Transverse colon (tissue), 4 donors: ENCODE results near the gene TPPP. TPM values are rescaled to one million over a fixed set of nuclear protein-coding genes. Genes with fewer than 3 reads are reported as not detected.

Source experiments
- DNase-seq: peaks from one replicate; pipeline ENCODE4 v3.0.0-alpha.2; 2019
- H3K27ac ChIP-seq, 4 donors: fragments of 200-600 bp; sonication (generic); 2 replicates each; pipeline ENCODE4 v1.5.1; 2016 to 2018; ENCODE audit warnings: inconsistent platforms in 4 of 4
- H3K27me3 ChIP-seq: fragments of 200-600 bp; sonication (generic); 2 replicates; pipeline ENCODE4 v1.5.1; 2017; ENCODE audit warnings: inconsistent platforms
- H3K36me3 ChIP-seq, 4 donors: fragments of 200-600 bp; sonication (generic); 2 replicates each; pipeline ENCODE4 v1.5.1; 2017 to 2019; ENCODE audit warnings: inconsistent platforms in 4 of 4
- H3K4me1 ChIP-seq, 4 donors: fragments of 200-600 bp; sonication (generic); 2 replicates each; pipeline ENCODE4 v1.5.1; 2017 to 2020; ENCODE audit warnings: inconsistent platforms in 4 of 4
- H3K4me3 ChIP-seq, 4 donors: fragments of 200-600 bp; sonication (generic); 1 replicate in 1 of 4; 2 replicates in 3 of 4; pipeline versions ENCODE4 v1.5.1 to v1.6.1; 2017 to 2019; ENCODE audit warnings: inconsistent platforms in 4 of 4
- H3K9me3 ChIP-seq, 2 donors: fragments of 200-600 bp; sonication (generic); 2 replicates each; pipeline ENCODE4 v1.5.1; 2017 to 2019; ENCODE audit warnings: inconsistent platforms in 2 of 2
- EP300 ChIP-seq: sonication (generic); formaldehyde crosslinking; IDR thresholded peaks from one replicate; pipeline ENCODE4 v1.6.1; 2017; ENCODE audit warnings: antibody characterized with exemption, low read depth
- POLR2A ChIP-seq: fragments of 450-650 bp; IDR thresholded peaks from one replicate; pipeline ENCODE4 v1.6.1; 2016; ENCODE audit warnings: antibody characterized with exemption, mild to moderate bottlenecking, moderate library complexity
- POLR2AphosphoS5 ChIP-seq, 3 donors: sonication (generic); formaldehyde crosslinking; IDR thresholded peaks; one replicate each; pipeline ENCODE4 v1.6.1; 2016; ENCODE audit warnings: antibody characterized with exemption in 3 of 3
- WGBS, 2 donors: methylation state at CpG; one replicate each; pipeline ENCODE4 v1.1.5; 2018; ENCODE audit warnings: low coverage in 1 of 2; 5-methylcytosine and 5-hydroxymethylcytosine counted together
- in situ Hi-C, 4 donors: fragments of 200-750 bp; cut with MboI; loops; one replicate each; pipeline versions ENCODE4 v1.15.0 to v1.15.1; 2017; ENCODE audit warnings: low sequenced_read_pairs in 3 of 4, low pct_ligation_motif_present in 1 of 4, low pct_unique_long_range_greater_than_20kb in 1 of 4
- intact Hi-C: fragments of 100-400 bp; cut with DNase I; formaldehyde crosslinking; loops from one replicate; pipeline ENCODE4 v1.15.1; 2023; ENCODE audit warnings: low total_unique reads
- total RNA-seq, 4 donors: library from RNA; depleted of rRNA; stranded (reverse); fragments of >200 nt; gene quantifications; one replicate each; pipeline ENCODE4 v1.1.0, GENCODE V29; 2016
- TF ChIP-seq, protein P1 (sequence below), 5 experiments: fragments of 200-600 bp in 3 of 5; fragments of 450-650 bp in 2 of 5; sonication (generic) in 3 of 5; IDR thresholded peaks; 1 replicate in 2 of 5; 2 replicates in 3 of 5; pipeline ENCODE4 v1.5.1; 2016 to 2017; ENCODE audit warnings: antibody characterized with exemption in 5 of 5, inconsistent platforms in 3 of 5, mild to moderate bottlenecking in 2 of 5, moderate library complexity in 1 of 5

TPPP gene
- total RNA-seq, 4 donors from 2014 or later: 2.2 to 40.6 (median 4.1) TPM

GRCh38 chr5:675111-675870 is 17.9 kb downstream of the TPPP start:
- TF ChIP-seq POLR2AphosphoS5 (IDR thresholded peaks at IDR 0.05) (no peak), EP300 (no peak), POLR2A (no peak)
- TF ChIP-seq, protein P1, sequence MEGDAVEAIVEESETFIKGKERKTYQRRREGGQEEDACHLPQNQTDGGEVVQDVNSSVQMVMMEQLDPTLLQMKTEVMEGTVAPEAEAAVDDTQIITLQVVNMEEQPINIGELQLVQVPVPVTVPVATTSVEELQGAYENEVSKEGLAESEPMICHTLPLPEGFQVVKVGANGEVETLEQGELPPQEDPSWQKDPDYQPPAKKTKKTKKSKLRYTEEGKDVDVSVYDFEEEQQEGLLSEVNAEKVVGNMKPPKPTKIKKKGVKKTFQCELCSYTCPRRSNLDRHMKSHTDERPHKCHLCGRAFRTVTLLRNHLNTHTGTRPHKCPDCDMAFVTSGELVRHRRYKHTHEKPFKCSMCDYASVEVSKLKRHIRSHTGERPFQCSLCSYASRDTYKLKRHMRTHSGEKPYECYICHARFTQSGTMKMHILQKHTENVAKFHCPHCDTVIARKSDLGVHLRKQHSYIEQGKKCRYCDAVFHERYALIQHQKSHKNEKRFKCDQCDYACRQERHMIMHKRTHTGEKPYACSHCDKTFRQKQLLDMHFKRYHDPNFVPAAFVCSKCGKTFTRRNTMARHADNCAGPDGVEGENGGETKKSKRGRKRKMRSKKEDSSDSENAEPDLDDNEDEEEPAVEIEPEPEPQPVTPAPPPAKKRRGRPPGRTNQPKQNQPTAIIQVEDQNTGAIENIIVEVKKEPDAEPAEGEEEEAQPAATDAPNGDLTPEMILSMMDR (IDR thresholded peaks at IDR 0.05): no peak
- DNase-seq: no peak
- Histone ChIP-seq H3K27me3 (no peaks in the 10 kb centered on the region), H3K4me3 (no peak overlapping the region), H3K4me1 (peaks cover 31 to 37% (median 35%) of the 10 kb centered on the region in 4 donors), H3K27ac (no peak overlapping the region), H3K36me3 (no peaks in the 10 kb centered on the region), H3K9me3 (no peaks in the 10 kb centered on the region)
- in situ Hi-C loops: no loop called here
- intact Hi-C loops: no loop called here
- WGBS, 2 donors: 80% methylated on average over 18 of the region's 20 CpGs; no CpG with 5 or more reads in 1 of the 2 donors

- in situ Hi-C loops (loop anchor here in 1 of 4 donors (25.0 kb wide), 1 partner anchor 238 kb away; no protein-coding TSS in a partner anchor), intact Hi-C loops (no loop called here)
- Histone ChIP-seq H3K4me1 (peaks cover 31 to 37% (median 35%) of the 10 kb centered on the region in 4 donors), H3K27ac (peak overlapping the region in 3 of 4 donors; percentile 4 to 53 (median 44)), H3K27me3 (no peaks in the 10 kb centered on the region), H3K4me3 (no peak overlapping the region), H3K9me3 (no peaks in the 10 kb centered on the region), H3K36me3 (no peaks in the 10 kb centered on the region)
- 57% methylated on average over 4 of the region's 7 CpGs; no CpG with 5 or more reads in 1 of the 2 donors for WGBS, 2 donors
- TF ChIP-seq POLR2AphosphoS5 (IDR thresholded peaks at IDR 0.05) (no peak), EP300 (no peak), POLR2A (no peak)
- TF ChIP-seq, protein P1 (IDR thresholded peaks at IDR 0.05): no peak
- DNase-seq: no peak
Measured at GRCh38 chr5:674630-675011, 18.5 kb downstream of the TPPP start.

GRCh38 chr5:673831-674629 is 19.1 kb downstream of the TPPP start:
- no peak for TF ChIP-seq POLR2AphosphoS5 (IDR thresholded peaks at IDR 0.05)
- TF ChIP-seq EP300: no peak
- no peak for TF ChIP-seq POLR2A
- TF ChIP-seq, protein P1 (IDR thresholded peaks at IDR 0.05): peak in 1 of 5 experiments; percentile 8
- peaks cover 34 to 40% (median 36%) of the 10 kb centered on the region in 4 donors for H3K4me1 ChIP-seq
- no peaks in the 10 kb centered on the region for H3K9me3 ChIP-seq
- H3K27ac ChIP-seq: peak overlapping the region in 3 of 4 donors; percentile 4 to 53 (median 44)
- WGBS, 2 donors: 63% methylated on average over 27 of the region's 27 CpGs; no CpG with 5 or more reads in 1 of the 2 donors
- no peaks in the 10 kb centered on the region for H3K27me3 ChIP-seq
- in situ Hi-C loops: loop anchor here in 1 of 4 donors (25.0 kb wide), 1 partner anchor 238 kb away; no protein-coding TSS in a partner anchor
- intact Hi-C loops: no loop called here
- no peak overlapping the region for H3K4me3 ChIP-seq
- no peak for DNase-seq
- no peaks in the 10 kb centered on the region for H3K36me3 ChIP-seq
